Measurements from ENCODE around the gene DCAF10. TPM values are rescaled to one million over a fixed set of nuclear protein-coding genes. Genes with fewer than 3 reads are reported as not detected.

The DCAF10 gene
- total and polyA plus RNA-seq, 2 of the 13 experiments (the other 11 are each of a cell fraction or from before 2014, with no cell fraction given), result 9.2 to 20.3 TPM

DNA sequence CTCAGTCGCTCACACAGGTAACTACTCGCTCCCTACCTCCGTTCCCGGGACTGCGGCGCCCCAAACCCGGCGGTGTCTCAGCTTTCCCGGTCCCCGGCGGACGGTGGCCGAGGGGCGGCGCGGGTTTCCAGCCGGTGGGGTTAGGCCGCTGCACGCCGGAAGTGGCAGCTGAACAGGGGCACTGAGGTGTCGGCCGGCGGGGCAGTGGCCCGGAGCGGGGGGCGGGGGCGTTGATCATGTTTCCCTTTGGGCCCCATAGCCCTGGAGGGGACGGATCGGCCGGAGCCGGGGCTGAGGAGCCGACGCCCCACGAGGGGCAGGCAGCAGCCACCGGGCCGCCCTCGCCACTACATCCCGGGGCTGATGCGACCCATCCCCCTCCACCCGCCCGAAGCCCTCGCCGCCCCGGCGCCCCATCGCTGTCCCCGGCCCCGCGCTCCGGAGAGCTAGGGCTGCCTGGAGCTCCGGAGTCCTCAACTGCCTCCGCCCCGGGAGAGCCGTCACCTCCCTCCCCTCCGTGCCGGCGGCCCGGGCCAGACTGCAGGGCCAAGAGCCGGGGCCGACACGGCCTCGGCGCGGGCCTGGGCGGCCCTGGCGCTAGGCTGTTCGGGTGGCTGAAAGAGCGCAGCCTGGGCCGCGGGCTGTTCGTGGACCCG lies at the start of gene DCAF10 (continued):
- TF ChIP-seq HDAC2 (CRISPR knock-in tag; IDR thresholded peaks at IDR 0.05) (peak; percentile 95), ZNF891 (CRISPR knock-in tag; IDR thresholded peaks at IDR 0.05) (peak; percentile 71), ZNF878 (CRISPR knock-in tag; IDR thresholded peaks at IDR 0.05) (no peak), ZNF296 (CRISPR knock-in tag; conservative IDR thresholded peaks at IDR 0.05) (no peak), MAFK (conservative IDR thresholded peaks at IDR 0.05 in 1 of 2, IDR thresholded peaks at IDR 0.05 in 1 of 2; ENCODE audit: low read length in 2 of 2) (0 out of 4 replicates have a peak, but pooled peaks of 1 of the 2 experiments have one; percentile 2), MTA1 (CRISPR knock-in tag; IDR thresholded peaks at IDR 0.05; ENCODE audit: borderline replicate concordance) (peak; percentile 84; the same call in 1 of the 2 replicates), RARA (CRISPR knock-in tag; IDR thresholded peaks at IDR 0.05) (peak; percentile 50; the same call in 1 of the 2 replicates), SRSF4 (IDR thresholded peaks at IDR 0.05; ENCODE audit: low read depth, low read length, poor library complexity, severe bottlenecking) (no peak)
- TF ChIP-seq, protein P1, sequence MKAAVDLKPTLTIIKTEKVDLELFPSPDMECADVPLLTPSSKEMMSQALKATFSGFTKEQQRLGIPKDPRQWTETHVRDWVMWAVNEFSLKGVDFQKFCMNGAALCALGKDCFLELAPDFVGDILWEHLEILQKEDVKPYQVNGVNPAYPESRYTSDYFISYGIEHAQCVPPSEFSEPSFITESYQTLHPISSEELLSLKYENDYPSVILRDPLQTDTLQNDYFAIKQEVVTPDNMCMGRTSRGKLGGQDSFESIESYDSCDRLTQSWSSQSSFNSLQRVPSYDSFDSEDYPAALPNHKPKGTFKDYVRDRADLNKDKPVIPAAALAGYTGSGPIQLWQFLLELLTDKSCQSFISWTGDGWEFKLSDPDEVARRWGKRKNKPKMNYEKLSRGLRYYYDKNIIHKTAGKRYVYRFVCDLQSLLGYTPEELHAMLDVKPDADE (CRISPR knock-in tag; IDR thresholded peaks at IDR 0.05), result no peak
- TF ChIP-seq, protein P2, sequence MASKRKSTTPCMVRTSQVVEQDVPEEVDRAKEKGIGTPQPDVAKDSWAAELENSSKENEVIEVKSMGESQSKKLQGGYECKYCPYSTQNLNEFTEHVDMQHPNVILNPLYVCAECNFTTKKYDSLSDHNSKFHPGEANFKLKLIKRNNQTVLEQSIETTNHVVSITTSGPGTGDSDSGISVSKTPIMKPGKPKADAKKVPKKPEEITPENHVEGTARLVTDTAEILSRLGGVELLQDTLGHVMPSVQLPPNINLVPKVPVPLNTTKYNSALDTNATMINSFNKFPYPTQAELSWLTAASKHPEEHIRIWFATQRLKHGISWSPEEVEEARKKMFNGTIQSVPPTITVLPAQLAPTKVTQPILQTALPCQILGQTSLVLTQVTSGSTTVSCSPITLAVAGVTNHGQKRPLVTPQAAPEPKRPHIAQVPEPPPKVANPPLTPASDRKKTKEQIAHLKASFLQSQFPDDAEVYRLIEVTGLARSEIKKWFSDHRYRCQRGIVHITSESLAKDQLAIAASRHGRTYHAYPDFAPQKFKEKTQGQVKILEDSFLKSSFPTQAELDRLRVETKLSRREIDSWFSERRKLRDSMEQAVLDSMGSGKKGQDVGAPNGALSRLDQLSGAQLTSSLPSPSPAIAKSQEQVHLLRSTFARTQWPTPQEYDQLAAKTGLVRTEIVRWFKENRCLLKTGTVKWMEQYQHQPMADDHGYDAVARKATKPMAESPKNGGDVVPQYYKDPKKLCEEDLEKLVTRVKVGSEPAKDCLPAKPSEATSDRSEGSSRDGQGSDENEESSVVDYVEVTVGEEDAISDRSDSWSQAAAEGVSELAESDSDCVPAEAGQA (IDR thresholded peaks at IDR 0.05; ENCODE audit: low read depth), result peak; percentile 82
- TF ChIP-seq, protein P2 (CRISPR knock-in tag; IDR thresholded peaks at IDR 0.05; ENCODE audit: borderline replicate concordance), result no peak
- TF ChIP-seq, protein P3, sequence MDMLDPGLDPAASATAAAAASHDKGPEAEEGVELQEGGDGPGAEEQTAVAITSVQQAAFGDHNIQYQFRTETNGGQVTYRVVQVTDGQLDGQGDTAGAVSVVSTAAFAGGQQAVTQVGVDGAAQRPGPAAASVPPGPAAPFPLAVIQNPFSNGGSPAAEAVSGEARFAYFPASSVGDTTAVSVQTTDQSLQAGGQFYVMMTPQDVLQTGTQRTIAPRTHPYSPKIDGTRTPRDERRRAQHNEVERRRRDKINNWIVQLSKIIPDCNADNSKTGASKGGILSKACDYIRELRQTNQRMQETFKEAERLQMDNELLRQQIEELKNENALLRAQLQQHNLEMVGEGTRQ (IDR thresholded peaks at IDR 0.05; ENCODE audit: low read depth, low read length), result no peak
- TF ChIP-seq, protein P3 (CRISPR knock-in tag; IDR thresholded peaks at IDR 0.05; ENCODE audit: borderline replicate concordance), result peak; percentile 46; the same call in 1 of the 2 replicates
- TF ChIP-seq, protein P4, sequence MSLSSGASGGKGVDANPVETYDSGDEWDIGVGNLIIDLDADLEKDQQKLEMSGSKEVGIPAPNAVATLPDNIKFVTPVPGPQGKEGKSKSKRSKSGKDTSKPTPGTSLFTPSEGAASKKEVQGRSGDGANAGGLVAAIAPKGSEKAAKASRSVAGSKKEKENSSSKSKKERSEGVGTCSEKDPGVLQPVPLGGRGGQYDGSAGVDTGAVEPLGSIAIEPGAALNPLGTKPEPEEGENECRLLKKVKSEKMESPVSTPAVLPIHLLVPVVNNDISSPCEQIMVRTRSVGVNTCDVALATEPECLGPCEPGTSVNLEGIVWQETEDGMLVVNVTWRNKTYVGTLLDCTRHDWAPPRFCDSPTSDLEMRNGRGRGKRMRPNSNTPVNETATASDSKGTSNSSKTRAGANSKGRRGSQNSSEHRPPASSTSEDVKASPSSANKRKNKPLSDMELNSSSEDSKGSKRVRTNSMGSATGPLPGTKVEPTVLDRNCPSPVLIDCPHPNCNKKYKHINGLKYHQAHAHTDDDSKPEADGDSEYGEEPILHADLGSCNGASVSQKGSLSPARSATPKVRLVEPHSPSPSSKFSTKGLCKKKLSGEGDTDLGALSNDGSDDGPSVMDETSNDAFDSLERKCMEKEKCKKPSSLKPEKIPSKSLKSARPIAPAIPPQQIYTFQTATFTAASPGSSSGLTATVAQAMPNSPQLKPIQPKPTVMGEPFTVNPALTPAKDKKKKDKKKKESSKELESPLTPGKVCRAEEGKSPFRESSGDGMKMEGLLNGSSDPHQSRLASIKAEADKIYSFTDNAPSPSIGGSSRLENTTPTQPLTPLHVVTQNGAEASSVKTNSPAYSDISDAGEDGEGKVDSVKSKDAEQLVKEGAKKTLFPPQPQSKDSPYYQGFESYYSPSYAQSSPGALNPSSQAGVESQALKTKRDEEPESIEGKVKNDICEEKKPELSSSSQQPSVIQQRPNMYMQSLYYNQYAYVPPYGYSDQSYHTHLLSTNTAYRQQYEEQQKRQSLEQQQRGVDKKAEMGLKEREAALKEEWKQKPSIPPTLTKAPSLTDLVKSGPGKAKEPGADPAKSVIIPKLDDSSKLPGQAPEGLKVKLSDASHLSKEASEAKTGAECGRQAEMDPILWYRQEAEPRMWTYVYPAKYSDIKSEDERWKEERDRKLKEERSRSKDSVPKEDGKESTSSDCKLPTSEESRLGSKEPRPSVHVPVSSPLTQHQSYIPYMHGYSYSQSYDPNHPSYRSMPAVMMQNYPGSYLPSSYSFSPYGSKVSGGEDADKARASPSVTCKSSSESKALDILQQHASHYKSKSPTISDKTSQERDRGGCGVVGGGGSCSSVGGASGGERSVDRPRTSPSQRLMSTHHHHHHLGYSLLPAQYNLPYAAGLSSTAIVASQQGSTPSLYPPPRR (CRISPR knock-in tag; IDR thresholded peaks at IDR 0.05; ENCODE audit: borderline replicate concordance), result peak; percentile 50; the same call in 1 of the 2 replicates

All from HepG2 (cell line).